ENCODE data around the gene RGS9BP.
"Not testable (repeated sequence)": the region's sequence is repeated elsewhere in the genome, so short reads cannot be mapped to it uniquely, and the experiment has no call there.

The RGS9BP gene

DNA sequence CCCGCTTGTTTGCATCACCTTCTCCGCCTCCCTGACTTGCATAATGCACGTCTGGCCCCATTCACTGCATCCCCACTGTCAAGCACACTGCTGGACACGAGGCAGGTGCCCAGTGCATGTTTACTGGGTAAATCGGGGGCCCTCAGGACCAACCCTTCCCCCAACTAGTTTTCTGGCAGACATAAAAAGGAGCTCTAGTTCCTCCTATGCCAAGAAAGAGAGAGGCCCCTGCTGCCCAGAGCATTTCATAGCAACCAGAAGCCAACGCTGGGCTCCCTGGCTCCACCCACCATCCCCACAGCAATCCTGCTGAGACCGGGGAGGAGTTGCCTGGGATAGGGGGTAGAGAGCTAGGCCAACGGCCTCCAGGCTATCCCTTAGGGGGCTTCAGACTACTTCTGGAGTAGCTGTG is 23.9 kb upstream of the RGS9BP start:
- H3K4me2 ChIP-seq (ENCODE audit: low read length): no peak overlapping the region
- H3K4me3 ChIP-seq (ENCODE audit: low read length): no peak overlapping the region
- H3K9ac ChIP-seq (ENCODE audit: low read depth, low read length): no peak overlapping the region
- H3K9me3 ChIP-seq (replicated peaks; ENCODE audit: low read length): no peaks in the 10 kb centered on the region
- no peaks in the 10 kb centered on the region for H3K4me1 ChIP-seq (ENCODE audit: control insufficient read depth, insufficient read depth, low read length)
- H3K36me3 ChIP-seq (ENCODE audit: insufficient read depth, low read length): peaks cover 29% of the 10 kb centered on the region
- no peaks in the 10 kb centered on the region for H3K27me3 ChIP-seq (ENCODE audit: control insufficient read depth, insufficient read depth, low read length)

DNA sequence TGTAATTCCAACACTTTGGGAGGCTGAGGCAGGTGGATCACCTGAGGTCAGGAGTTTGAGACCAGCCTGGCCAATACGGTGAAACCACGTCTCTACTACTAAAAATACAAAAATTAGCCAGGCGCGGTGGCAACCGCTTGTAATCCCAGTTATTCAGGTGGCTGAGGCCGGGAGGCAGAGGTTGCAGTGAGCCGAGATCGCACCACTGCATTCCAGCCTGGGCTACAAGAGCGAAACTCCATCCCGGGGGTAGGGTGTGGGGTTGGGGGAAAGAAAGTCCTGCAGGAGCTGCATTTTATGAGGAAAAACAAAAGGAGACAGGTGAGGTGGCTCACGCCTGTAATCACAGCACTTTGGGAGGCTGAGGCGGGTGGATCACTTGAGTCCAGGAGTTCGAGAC is 23.3 kb upstream of the RGS9BP start:
- H3K4me1 ChIP-seq (ENCODE audit: control insufficient read depth, insufficient read depth, low read length); H3K9me3 ChIP-seq (replicated peaks; ENCODE audit: low read length); H3K27me3 ChIP-seq (ENCODE audit: control insufficient read depth, insufficient read depth, low read length); H3K9ac ChIP-seq (ENCODE audit: low read depth, low read length); H3K4me2 ChIP-seq (ENCODE audit: low read length); H3K4me3 ChIP-seq (ENCODE audit: low read length): not testable (repeated sequence)
- H3K36me3 ChIP-seq (ENCODE audit: insufficient read depth, low read length): peaks cover 25% of the 10 kb centered on the region

DNA sequence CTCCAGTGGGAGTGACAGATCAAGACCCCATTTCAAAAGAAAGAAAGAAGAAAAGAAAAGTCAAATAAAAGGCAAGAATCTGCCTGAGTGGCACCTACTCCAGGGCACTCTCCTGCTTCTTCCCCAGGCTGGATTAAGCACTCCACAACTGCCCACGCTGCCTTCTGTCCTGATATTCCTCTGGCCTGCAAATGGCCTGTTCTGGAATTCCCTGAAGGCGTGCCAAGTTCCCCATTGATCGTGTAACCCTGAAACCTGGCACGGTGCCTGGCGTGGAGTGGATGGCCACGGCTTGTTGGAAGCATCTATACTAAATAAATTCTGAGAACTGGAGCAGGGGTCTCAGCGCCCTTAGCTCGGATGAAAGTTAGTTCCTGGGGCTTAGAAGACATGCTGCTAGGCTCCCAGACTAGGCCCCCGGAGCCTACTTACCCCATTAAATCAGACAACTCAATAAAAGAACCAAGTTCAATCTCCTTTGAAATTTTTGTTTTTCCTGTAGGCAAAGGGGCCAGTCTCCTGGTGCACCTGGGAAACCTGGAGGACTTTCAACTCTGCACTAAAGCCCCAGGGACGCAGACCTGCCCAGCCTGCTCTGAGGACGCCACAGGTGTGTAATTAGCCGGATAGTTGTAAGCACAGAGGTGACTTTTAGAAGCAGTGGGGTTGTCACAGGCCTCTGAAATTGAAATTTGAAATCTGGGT is 22.6 kb upstream of the RGS9BP start:
- H3K9ac ChIP-seq (ENCODE audit: low read depth, low read length): no peak overlapping the region

DNA sequence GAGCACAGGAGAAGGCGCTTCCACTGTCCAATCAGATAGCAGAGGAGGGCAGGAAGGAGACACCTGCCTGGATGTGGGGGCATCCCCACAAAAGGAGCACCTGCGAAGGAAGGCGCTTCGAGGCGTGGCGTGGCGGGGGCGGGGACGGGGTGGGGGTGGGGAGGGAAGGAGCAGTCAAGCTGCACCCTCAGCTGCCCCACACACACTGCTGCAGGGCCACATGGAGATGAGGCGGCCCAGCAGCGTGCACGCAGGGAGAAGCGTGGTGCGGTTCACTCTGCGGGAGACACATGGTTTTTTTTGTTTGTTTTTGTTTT is 22.1 kb upstream of the RGS9BP start:
- no peak overlapping the region for H3K4me2 ChIP-seq (ENCODE audit: low read length)
- no peak overlapping the region for H3K9ac ChIP-seq (ENCODE audit: low read depth, low read length)
- H3K9me3 ChIP-seq (replicated peaks; ENCODE audit: low read length): no peaks in the 10 kb centered on the region
- no peaks in the 10 kb centered on the region for H3K4me1 ChIP-seq (ENCODE audit: control insufficient read depth, insufficient read depth, low read length)
- peaks cover 25% of the 10 kb centered on the region for H3K36me3 ChIP-seq (ENCODE audit: insufficient read depth, low read length)
- H3K27me3 ChIP-seq (ENCODE audit: control insufficient read depth, insufficient read depth, low read length): no peaks in the 10 kb centered on the region
- no peak overlapping the region for H3K4me3 ChIP-seq (ENCODE audit: low read length)

More for the DNA sequence above, 22.6 kb upstream of the RGS9BP start:
- H3K4me2 ChIP-seq (ENCODE audit: low read length): no peak overlapping the region
- H3K4me1 ChIP-seq (ENCODE audit: control insufficient read depth, insufficient read depth, low read length): no peaks in the 10 kb centered on the region
- no peaks in the 10 kb centered on the region for H3K27me3 ChIP-seq (ENCODE audit: control insufficient read depth, insufficient read depth, low read length)
- H3K9me3 ChIP-seq (replicated peaks; ENCODE audit: low read length): no peaks in the 10 kb centered on the region
- no peak overlapping the region for H3K4me3 ChIP-seq (ENCODE audit: low read length)
- H3K36me3 ChIP-seq (ENCODE audit: insufficient read depth, low read length): peaks cover 23% of the 10 kb centered on the region

DNA sequence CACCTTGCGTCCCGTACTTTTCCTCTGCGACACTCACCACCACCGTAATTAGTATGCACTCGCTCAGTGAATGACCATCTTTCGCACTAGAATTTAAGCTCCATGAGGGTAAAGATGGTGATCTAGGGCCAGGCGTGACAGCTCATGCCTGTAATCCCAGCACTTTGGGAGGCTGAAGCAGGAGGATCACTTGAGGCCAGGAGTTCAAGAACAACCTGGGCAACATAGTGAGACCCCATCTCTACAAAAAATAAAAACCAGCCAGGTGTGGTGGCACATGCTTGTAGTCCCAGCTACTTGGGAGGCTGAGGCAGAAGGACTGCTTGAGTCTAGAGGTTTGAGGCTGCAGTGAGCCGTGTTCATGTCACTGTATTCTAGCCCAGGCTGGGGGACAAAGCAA is 19.3 kb upstream of the RGS9BP start:
- H3K4me1 ChIP-seq (ENCODE audit: control insufficient read depth, insufficient read depth, low read length); H3K9ac ChIP-seq (ENCODE audit: low read depth, low read length); H3K27me3 ChIP-seq (ENCODE audit: control insufficient read depth, insufficient read depth, low read length); H3K9me3 ChIP-seq (replicated peaks; ENCODE audit: low read length); H3K4me2 ChIP-seq (ENCODE audit: low read length); H3K4me3 ChIP-seq (ENCODE audit: low read length): not testable (repeated sequence)
- peaks cover 23% of the 10 kb centered on the region for H3K36me3 ChIP-seq (ENCODE audit: insufficient read depth, low read length)

DNA sequence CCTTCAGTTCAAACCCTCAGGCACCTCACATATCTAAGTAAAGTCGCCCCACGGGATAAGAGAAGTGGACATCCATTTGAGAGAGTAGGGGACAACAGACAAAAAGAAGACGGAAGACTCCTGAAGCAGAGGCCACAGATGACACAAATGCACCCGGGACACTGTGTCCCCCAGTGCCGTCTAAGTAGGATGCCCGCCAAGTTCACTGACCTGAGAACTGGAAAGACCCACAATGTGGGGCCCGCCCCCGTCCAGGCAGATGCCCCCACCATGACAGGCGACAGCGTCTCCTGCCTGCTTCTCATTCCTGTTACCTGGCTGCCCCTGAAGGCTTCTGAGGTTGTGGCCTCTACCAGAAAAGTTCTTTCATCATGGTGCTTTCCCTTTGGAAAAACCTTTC is 17.6 kb upstream of the RGS9BP start:
- no peak overlapping the region for H3K4me2 ChIP-seq (ENCODE audit: low read length)
- no peak overlapping the region for H3K4me3 ChIP-seq (ENCODE audit: low read length)
- H3K27me3 ChIP-seq (ENCODE audit: control insufficient read depth, insufficient read depth, low read length): no peaks in the 10 kb centered on the region
- H3K4me1 ChIP-seq (ENCODE audit: control insufficient read depth, insufficient read depth, low read length): peaks cover 4% of the 10 kb centered on the region
- peaks cover 20% of the 10 kb centered on the region for H3K36me3 ChIP-seq (ENCODE audit: insufficient read depth, low read length)
- H3K9me3 ChIP-seq (replicated peaks; ENCODE audit: low read length): no peaks in the 10 kb centered on the region
- H3K9ac ChIP-seq (ENCODE audit: low read depth, low read length): no peak overlapping the region

DNA sequence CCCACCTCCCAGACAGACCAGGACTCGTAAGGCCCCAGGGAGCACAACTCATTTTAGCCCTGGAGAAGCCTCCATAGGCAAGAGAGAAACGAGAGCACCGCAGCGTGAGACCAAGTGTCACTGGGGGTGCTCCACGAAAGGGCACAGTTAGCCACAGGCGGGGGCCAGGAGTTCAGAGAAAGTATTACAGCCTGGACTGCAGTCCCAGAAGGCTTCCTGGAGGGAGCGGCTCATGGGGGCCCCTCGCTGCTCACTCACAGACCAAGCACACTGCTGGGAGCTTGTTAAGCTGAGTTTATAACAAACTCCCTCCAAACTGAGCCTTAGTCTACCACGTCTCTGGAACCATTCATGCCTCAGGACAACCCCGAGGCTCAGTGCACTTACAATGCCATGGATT is 17.1 kb upstream of the RGS9BP start:
- Histone ChIP-seq H3K27me3 (ENCODE audit: control insufficient read depth, insufficient read depth, low read length) (no peaks in the 10 kb centered on the region), H3K4me1 (ENCODE audit: control insufficient read depth, insufficient read depth, low read length) (peaks cover 4% of the 10 kb centered on the region), H3K4me2 (ENCODE audit: low read length) (no peak overlapping the region), H3K9ac (ENCODE audit: low read depth, low read length) (no peak overlapping the region), H3K9me3 (replicated peaks; ENCODE audit: low read length) (no peaks in the 10 kb centered on the region), H3K36me3 (ENCODE audit: insufficient read depth, low read length) (peaks cover 20% of the 10 kb centered on the region), H3K4me3 (ENCODE audit: low read length) (no peak overlapping the region)

DNA sequence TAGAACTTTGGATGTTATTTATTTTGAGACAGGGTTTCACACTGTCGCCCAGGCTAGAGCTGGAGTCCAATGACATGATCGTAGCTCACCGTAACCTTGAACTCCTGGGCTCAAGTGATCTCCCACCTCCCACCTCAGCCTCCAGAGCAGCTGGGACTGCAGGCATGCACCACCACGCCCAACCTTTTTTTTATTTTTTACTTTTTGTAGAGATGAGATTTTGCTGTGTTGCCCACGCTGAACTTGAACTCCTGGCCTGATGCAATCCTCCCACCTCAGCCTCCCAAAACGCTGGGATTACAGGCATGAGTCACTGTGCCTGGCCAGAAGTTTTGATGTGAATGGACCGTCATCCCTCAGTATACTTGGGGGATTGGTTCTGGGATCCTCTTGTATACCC is 14.3 kb upstream of the RGS9BP start:
- no peak overlapping the region for H3K4me2 ChIP-seq (ENCODE audit: low read length)
- no peak overlapping the region for H3K9ac ChIP-seq (ENCODE audit: low read depth, low read length)
- H3K4me1 ChIP-seq (ENCODE audit: control insufficient read depth, insufficient read depth, low read length): peaks cover 4% of the 10 kb centered on the region
- H3K4me3 ChIP-seq (ENCODE audit: low read length): no peak overlapping the region
- peaks cover 9% of the 10 kb centered on the region for H3K36me3 ChIP-seq (ENCODE audit: insufficient read depth, low read length)
- H3K9me3 ChIP-seq (replicated peaks; ENCODE audit: low read length): no peaks in the 10 kb centered on the region
- no peaks in the 10 kb centered on the region for H3K27me3 ChIP-seq (ENCODE audit: control insufficient read depth, insufficient read depth, low read length)

DNA sequence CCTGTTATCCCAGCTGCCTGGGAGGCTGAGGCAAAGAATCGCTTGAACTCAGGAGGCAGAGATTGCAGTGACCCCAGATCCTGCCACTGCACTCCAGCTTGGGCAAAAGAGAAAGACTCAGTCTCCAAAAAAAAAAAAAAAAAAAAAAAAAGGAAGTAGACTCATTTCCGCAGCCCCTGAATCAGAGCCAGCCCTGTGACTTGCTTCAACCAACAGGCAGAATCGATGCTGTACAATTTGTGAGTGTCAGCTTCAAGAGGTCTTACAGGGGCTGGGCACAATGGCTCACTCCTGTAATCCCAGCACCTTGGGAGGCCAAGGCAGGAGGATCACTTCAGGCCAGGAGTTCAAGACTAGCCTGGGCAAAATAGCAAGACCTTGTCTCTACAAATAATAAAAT is 13.5 kb upstream of the RGS9BP start:
- no peaks in the 10 kb centered on the region for H3K9me3 ChIP-seq (replicated peaks; ENCODE audit: low read length)
- peaks cover 9% of the 10 kb centered on the region for H3K36me3 ChIP-seq (ENCODE audit: insufficient read depth, low read length)
- H3K4me1 ChIP-seq (ENCODE audit: control insufficient read depth, insufficient read depth, low read length): peaks cover 4% of the 10 kb centered on the region
- H3K27me3 ChIP-seq (ENCODE audit: control insufficient read depth, insufficient read depth, low read length): no peaks in the 10 kb centered on the region
- H3K9ac ChIP-seq (ENCODE audit: low read depth, low read length): no peak overlapping the region
- no peak overlapping the region for H3K4me3 ChIP-seq (ENCODE audit: low read length)
- no peak overlapping the region for H3K4me2 ChIP-seq (ENCODE audit: low read length)

DNA sequence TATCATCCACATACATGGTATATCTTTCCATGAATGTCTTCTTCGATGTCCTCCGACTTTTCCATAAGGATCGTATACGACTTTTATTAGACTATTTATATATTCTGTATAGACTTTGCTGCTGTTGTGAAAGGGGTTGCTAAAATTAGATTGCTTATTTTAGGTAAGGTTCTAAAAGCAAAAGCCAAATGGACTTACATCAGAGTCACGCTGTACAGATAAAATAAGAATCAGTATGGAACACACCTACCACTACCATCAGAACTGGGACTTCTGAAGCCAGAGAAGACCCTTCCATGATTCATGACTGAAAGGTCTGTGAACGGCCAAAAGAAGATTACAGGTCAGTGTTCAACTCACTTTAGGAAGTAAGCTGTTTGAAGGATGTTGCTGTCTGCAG is 9.6 kb upstream of the RGS9BP start:
- Histone ChIP-seq H3K4me2 (ENCODE audit: low read length) (no peak overlapping the region), H3K36me3 (ENCODE audit: insufficient read depth, low read length) (no peaks in the 10 kb centered on the region), H3K4me3 (ENCODE audit: low read length) (no peak overlapping the region), H3K9ac (ENCODE audit: low read depth, low read length) (no peak overlapping the region), H3K27me3 (ENCODE audit: control insufficient read depth, insufficient read depth, low read length) (no peaks in the 10 kb centered on the region), H3K4me1 (ENCODE audit: control insufficient read depth, insufficient read depth, low read length) (peaks cover 4% of the 10 kb centered on the region), H3K9me3 (replicated peaks; ENCODE audit: low read length) (no peaks in the 10 kb centered on the region)

DNA sequence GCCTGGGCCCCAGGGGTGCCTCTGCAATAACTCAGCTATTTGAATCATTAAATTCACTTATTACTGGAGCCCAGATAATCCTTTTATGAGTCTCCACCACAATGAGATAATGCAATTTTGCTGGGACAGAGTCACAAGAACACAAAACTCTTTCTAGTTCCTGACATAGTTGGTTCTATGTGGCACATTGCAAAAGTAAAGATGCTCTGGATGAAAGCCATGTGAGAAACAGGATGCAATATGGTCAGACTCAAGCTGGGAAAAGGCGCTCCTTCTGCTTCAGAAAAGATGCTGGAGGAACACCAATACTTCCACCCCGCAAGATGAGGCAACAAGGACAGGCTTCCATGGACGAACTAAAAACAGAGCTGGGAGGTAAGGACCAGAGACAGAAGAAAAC is 6.3 kb upstream of the RGS9BP start:
- H3K4me3 ChIP-seq (ENCODE audit: low read length): no peak overlapping the region
- no peak overlapping the region for H3K4me2 ChIP-seq (ENCODE audit: low read length)
- no peak overlapping the region for H3K9ac ChIP-seq (ENCODE audit: low read depth, low read length)
- H3K9me3 ChIP-seq (replicated peaks; ENCODE audit: low read length): no peaks in the 10 kb centered on the region
- H3K27me3 ChIP-seq (ENCODE audit: control insufficient read depth, insufficient read depth, low read length): no peaks in the 10 kb centered on the region
- H3K4me1 ChIP-seq (ENCODE audit: control insufficient read depth, insufficient read depth, low read length): peaks cover 13% of the 10 kb centered on the region
- no peaks in the 10 kb centered on the region for H3K36me3 ChIP-seq (ENCODE audit: insufficient read depth, low read length)

DNA sequence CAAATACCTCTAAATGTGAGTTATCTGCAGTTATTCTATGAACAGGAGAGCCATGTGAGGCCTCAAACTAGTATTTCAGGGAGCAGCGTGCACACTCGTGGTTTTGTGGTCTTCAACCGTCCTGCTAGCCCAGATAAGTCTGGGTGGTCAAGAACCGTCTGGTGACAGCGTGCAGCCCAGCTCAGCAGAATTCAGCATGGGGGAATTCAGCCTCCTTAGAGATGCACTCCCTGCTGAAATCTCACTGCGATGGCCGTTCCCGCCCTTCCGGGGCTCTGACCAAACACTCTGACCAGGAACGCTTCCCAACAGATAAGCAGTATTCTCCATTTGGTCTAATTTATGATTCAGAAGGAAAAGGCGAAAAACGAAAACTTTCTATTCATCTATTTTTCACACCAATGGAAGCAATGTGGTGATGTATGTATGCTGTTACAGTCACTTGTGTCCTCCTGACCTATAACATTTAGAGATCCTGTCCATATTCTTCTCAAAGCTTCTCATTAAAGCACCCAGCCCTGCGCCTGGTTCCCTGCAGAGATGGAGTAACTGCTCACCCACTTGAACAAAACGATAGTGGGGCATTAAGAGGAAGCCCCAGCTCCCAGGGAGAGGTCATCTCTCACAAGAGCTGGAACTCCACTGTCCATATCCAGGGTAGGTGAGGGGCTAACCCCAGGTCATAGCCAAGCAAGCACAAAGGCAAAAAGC is 3.6 kb upstream of the RGS9BP start:
- Histone ChIP-seq H3K27me3 (ENCODE audit: control insufficient read depth, insufficient read depth, low read length) (peaks cover 13% of the 10 kb centered on the region), H3K4me2 (ENCODE audit: low read length) (no peak overlapping the region), H3K9ac (ENCODE audit: low read depth, low read length) (no peak overlapping the region), H3K9me3 (replicated peaks; ENCODE audit: low read length) (no peaks in the 10 kb centered on the region), H3K36me3 (ENCODE audit: insufficient read depth, low read length) (no peaks in the 10 kb centered on the region), H3K4me3 (ENCODE audit: low read length) (no peak overlapping the region), H3K4me1 (ENCODE audit: control insufficient read depth, insufficient read depth, low read length) (peaks cover 19% of the 10 kb centered on the region)
